ENCODE measurements around the gene RBM48.
"Not testable (repeated sequence)": the region's sequence is repeated elsewhere in the genome, so short reads cannot be mapped to it uniquely, and the experiment has no call there.

RBM48 gene

GRCh38 chr7:92545116-92545515 is 16.5 kb downstream of the RBM48 start:
- not testable (repeated sequence) for DNase-seq (ENCODE audit: low read depth)

GRCh38 chr7:92546856-92547497 is 18.4 kb downstream of the RBM48 start:
- DNase-seq (ENCODE audit: low read depth): no peak

GRCh38 chr7:92547579-92547978 is 19.0 kb downstream of the RBM48 start:
- no peak for DNase-seq (ENCODE audit: low read depth)

- no peak for DNase-seq (ENCODE audit: low read depth)
Observed at GRCh38 chr7:92550194-92550593, 21.6 kb downstream of the RBM48 start.

- DNase-seq (ENCODE audit: low read depth): no peak
Observed at GRCh38 chr7:92557249-92557648, 28.7 kb downstream of the RBM48 start.

GRCh38 chr7:92557808-92558362 is 29.3 kb downstream of the RBM48 start:
- no peak for DNase-seq (ENCODE audit: low read depth)

- DNase-seq (ENCODE audit: low read depth): no peak
Observed at GRCh38 chr7:92560602-92561001, 32.0 kb downstream of the RBM48 start.

- DNase-seq (ENCODE audit: low read depth): no peak
Observed at GRCh38 chr7:92563345-92563744, 34.8 kb downstream of the RBM48 start.

GRCh38 chr7:92567460-92567859 is 38.9 kb downstream of the RBM48 start:
- DNase-seq (ENCODE audit: low read depth): no peak

GRCh38 chr7:92569137-92569536 is 40.5 kb downstream of the RBM48 start:
- no peak for DNase-seq (ENCODE audit: low read depth)

GRCh38 chr7:92576296-92576695 is 47.7 kb downstream of the RBM48 start:
- no peak for DNase-seq (ENCODE audit: low read depth)

GRCh38 chr7:92582948-92583347 is 54.4 kb downstream of the RBM48 start:
- no peak for DNase-seq (ENCODE audit: low read depth)

GRCh38 chr7:92584953-92585352 is 56.4 kb downstream of the RBM48 start:
- no peak for DNase-seq (ENCODE audit: low read depth)

GRCh38 chr7:92586403-92586802 is 57.8 kb downstream of the RBM48 start:
- DNase-seq (ENCODE audit: low read depth): no peak

- no peak for DNase-seq (ENCODE audit: low read depth)
Observed at GRCh38 chr7:92586841-92587240, 58.2 kb downstream of the RBM48 start.
